HAP-1 (cell line): Measurements from ENCODE around the gene STAT1.

Source experiments
- DNase-seq, 2 experiments: peaks; one replicate each; pipeline ENCODE4 v3.0.0-alpha.2; 2016 to 2020; ENCODE audit warnings: low spot score in 2 of 2
- H3K27me3 ChIP-seq: fragments of 250-450 bp; sonication (Bioruptor Pico); 2 replicates; pipeline ENCODE4 v1.5.1; 2020; ENCODE audit warnings: low read depth, mild to moderate bottlenecking, moderate library complexity
- H3K36me3 ChIP-seq: fragments of 250-450 bp; sonication (Bioruptor Pico); replicated peaks from 2 replicates; pipeline ENCODE4 v1.5.1; 2020; ENCODE audit warnings: mild to moderate bottlenecking
- H3K4me1 ChIP-seq: fragments of 250-450 bp; sonication (Bioruptor Pico); 2 replicates; pipeline ENCODE4 v1.5.1; 2020; ENCODE audit warnings: mild to moderate bottlenecking
- H3K4me3 ChIP-seq: fragments of 250-450 bp; sonication (Bioruptor Pico); 2 replicates; pipeline ENCODE4 v1.5.1; 2020; ENCODE audit warnings: mild to moderate bottlenecking, moderate library complexity
- H3K9me3 ChIP-seq: fragments of 250-450 bp; sonication (Bioruptor Pico); 2 replicates; pipeline ENCODE4 v1.5.1; 2020; ENCODE audit warnings: mild to moderate bottlenecking, moderate library complexity
- in situ Hi-C: fragments of 300-500 bp; cut with MboI; formaldehyde crosslinking; loops from 3 replicates; pipeline ENCODE4 v1.14.3; 2020; ENCODE audit warnings: low sequenced_read_pairs, inconsistent platforms, mixed read lengths

STAT1 gene

GRCh38 chr2:190935054-190935453 is 78.9 kb downstream of the STAT1 start:
- H3K27me3 ChIP-seq: no peaks in the 10 kb centered on the region
- peaks cover 20% of the 10 kb centered on the region for H3K4me1 ChIP-seq
- H3K9me3 ChIP-seq: no peaks in the 10 kb centered on the region
- no peak overlapping the region for H3K4me3 ChIP-seq
- DNase-seq: no peak
- peaks cover 10% of the 10 kb centered on the region for H3K36me3 ChIP-seq
- in situ Hi-C loops: no loop called here

DNA sequence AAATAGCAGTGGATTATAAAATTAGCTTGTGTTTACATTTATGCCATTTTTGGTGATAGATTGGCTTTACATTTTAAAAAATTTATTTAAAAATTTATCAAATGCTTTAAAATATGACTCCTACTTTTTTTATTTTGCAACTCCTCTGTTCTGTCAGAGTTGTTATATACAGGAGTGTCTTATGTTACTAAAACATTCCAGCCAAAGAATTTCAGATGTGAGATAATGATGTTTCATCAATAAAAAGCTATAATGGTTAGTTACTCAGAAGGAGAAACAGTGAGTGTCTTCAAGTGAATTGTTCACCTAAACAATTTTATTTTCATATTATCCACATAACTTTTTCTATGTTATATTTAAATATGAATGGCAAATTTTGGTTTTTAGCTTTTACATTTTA is 80.6 kb downstream of the STAT1 start:
- Histone ChIP-seq H3K4me1 (peaks cover 20% of the 10 kb centered on the region), H3K9me3 (no peaks in the 10 kb centered on the region), H3K4me3 (no peak overlapping the region), H3K27me3 (no peaks in the 10 kb centered on the region), H3K36me3 (peaks cover 10% of the 10 kb centered on the region)
- no peak for DNase-seq
- in situ Hi-C loops: no loop called here

- Histone ChIP-seq H3K36me3 (peaks cover 15% of the 10 kb centered on the region), H3K4me1 (peaks cover 20% of the 10 kb centered on the region), H3K9me3 (no peaks in the 10 kb centered on the region), H3K27me3 (no peaks in the 10 kb centered on the region), H3K4me3 (no peak overlapping the region)
- DNase-seq: no peak
- in situ Hi-C loops: no loop called here
Observed at GRCh38 chr2:190932514-190932913, 81.5 kb downstream of the STAT1 start.

- Histone ChIP-seq H3K27me3 (no peaks in the 10 kb centered on the region), H3K4me3 (no peak overlapping the region)
- DNase-seq: no peak
Observed at GRCh38 chr2:190930411-190930810, 83.6 kb downstream of the STAT1 start.

GRCh38 chr2:190929919-190930318 is 84.1 kb downstream of the STAT1 start:
- DNase-seq: no peak
- H3K4me3 ChIP-seq: no peak overlapping the region
- H3K9me3 ChIP-seq: no peaks in the 10 kb centered on the region
- H3K4me1 ChIP-seq: peaks cover 20% of the 10 kb centered on the region
- peaks cover 16% of the 10 kb centered on the region for H3K36me3 ChIP-seq
- in situ Hi-C loops: no loop called here
- no peaks in the 10 kb centered on the region for H3K27me3 ChIP-seq

More at GRCh38 chr2:190930411-190930810, 83.6 kb downstream of the STAT1 start:
- H3K9me3 ChIP-seq: no peaks in the 10 kb centered on the region
- H3K4me1 ChIP-seq: peaks cover 20% of the 10 kb centered on the region
- in situ Hi-C loops: no loop called here
- peaks cover 16% of the 10 kb centered on the region for H3K36me3 ChIP-seq

DNA sequence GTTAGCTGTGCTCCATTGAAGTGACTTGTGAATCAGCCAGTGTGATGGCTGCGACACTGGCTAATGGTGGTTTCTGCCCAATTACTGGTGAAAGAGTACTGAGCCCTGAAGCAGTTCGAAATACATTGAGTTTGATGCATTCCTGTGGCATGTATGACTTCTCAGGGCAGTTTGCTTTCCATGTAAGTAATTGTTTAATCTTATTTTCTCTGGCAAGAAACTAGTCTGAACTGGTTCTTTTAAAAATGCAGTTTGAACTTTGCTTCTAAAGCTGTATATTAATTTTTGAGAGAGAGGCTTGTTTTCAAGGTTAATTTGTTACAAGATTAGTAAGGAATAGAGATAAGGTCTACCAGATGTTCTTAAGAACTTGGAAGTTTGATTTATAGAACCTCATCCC is 86.7 kb downstream of the STAT1 start:
- Histone ChIP-seq H3K36me3 (peaks cover 37% of the 10 kb centered on the region), H3K9me3 (no peaks in the 10 kb centered on the region), H3K4me1 (peaks cover 22% of the 10 kb centered on the region), H3K4me3 (no peak overlapping the region), H3K27me3 (no peaks in the 10 kb centered on the region)
- in situ Hi-C loops: no loop called here
- DNase-seq: no peak

GRCh38 chr2:190922376-190922775 is 91.6 kb downstream of the STAT1 start:
- Histone ChIP-seq H3K4me1 (peaks cover 12% of the 10 kb centered on the region), H3K36me3 (peaks cover 43% of the 10 kb centered on the region), H3K27me3 (no peaks in the 10 kb centered on the region), H3K9me3 (no peaks in the 10 kb centered on the region), H3K4me3 (no peak overlapping the region)
- in situ Hi-C loops: no loop called here
- DNase-seq: no peak

DNA sequence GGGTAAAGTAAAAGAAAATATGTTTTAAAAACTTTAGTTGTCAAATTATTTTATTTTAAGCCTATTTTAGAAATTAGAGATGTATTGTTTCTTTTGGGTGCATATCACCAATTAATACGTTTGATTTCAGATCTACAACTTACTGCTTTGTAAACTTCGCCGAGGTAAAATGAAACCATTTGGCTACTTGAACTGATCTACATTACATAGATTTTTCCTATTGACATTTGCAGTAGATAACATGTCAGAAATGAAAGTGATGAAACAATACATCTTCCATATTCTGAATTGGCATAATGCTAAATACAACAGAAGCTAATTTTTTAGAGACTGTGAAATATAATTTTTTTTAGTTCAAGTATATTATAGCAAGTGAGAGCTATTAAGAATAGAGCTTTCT is 93.9 kb downstream of the STAT1 start:
- in situ Hi-C loops: no loop called here
- H3K27me3 ChIP-seq: no peaks in the 10 kb centered on the region
- DNase-seq: no peak
- peaks cover 56% of the 10 kb centered on the region for H3K36me3 ChIP-seq
- peaks cover 12% of the 10 kb centered on the region for H3K4me1 ChIP-seq
- H3K9me3 ChIP-seq: no peaks in the 10 kb centered on the region
- H3K4me3 ChIP-seq: no peak overlapping the region
